Measurements from ENCODE around the gene ARHGAP15.

DNA sequence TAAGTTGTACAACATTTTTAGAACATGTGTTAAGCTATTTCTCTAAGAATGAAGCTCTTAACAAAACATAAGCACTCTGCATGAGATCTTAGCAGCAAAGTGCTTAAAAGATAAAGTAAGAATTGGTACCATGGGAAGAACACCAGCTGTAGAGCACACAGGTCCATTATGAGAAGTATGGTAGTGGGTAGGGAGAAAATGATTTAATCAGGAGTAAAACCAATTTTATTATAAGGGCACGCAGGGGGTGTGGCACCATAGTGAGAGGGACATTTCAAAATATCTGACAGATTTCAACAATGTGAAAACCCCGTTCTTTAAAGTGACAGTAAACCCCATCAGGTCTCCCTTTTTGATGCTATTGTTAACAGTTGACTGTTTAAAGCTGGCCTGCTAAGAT lies 492.9 kb downstream of the ARHGAP15 start:
- TF ChIP-seq, protein P1, sequence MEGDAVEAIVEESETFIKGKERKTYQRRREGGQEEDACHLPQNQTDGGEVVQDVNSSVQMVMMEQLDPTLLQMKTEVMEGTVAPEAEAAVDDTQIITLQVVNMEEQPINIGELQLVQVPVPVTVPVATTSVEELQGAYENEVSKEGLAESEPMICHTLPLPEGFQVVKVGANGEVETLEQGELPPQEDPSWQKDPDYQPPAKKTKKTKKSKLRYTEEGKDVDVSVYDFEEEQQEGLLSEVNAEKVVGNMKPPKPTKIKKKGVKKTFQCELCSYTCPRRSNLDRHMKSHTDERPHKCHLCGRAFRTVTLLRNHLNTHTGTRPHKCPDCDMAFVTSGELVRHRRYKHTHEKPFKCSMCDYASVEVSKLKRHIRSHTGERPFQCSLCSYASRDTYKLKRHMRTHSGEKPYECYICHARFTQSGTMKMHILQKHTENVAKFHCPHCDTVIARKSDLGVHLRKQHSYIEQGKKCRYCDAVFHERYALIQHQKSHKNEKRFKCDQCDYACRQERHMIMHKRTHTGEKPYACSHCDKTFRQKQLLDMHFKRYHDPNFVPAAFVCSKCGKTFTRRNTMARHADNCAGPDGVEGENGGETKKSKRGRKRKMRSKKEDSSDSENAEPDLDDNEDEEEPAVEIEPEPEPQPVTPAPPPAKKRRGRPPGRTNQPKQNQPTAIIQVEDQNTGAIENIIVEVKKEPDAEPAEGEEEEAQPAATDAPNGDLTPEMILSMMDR (conservative IDR thresholded peaks at IDR 0.05; ENCODE audit: low read depth in 2 of 2) = no peak
- TF ChIP-seq EZH2phosphoT487 (IDR thresholded peaks at IDR 0.05; ENCODE audit: unreplicated experiment) (no peak), JUNB (IDR thresholded peaks at IDR 0.05; ENCODE audit: unreplicated experiment) (no peak), NANOG (IDR thresholded peaks at IDR 0.05; ENCODE audit: borderline replicate concordance) (no peak), POLR2AphosphoS5 (IDR thresholded peaks at IDR 0.05; ENCODE audit: low read depth) (no peak), EZH2 (IDR thresholded peaks at IDR 0.05; ENCODE audit: low read depth, unreplicated experiment) (no peak)
- TF ChIP-seq, protein P2, sequence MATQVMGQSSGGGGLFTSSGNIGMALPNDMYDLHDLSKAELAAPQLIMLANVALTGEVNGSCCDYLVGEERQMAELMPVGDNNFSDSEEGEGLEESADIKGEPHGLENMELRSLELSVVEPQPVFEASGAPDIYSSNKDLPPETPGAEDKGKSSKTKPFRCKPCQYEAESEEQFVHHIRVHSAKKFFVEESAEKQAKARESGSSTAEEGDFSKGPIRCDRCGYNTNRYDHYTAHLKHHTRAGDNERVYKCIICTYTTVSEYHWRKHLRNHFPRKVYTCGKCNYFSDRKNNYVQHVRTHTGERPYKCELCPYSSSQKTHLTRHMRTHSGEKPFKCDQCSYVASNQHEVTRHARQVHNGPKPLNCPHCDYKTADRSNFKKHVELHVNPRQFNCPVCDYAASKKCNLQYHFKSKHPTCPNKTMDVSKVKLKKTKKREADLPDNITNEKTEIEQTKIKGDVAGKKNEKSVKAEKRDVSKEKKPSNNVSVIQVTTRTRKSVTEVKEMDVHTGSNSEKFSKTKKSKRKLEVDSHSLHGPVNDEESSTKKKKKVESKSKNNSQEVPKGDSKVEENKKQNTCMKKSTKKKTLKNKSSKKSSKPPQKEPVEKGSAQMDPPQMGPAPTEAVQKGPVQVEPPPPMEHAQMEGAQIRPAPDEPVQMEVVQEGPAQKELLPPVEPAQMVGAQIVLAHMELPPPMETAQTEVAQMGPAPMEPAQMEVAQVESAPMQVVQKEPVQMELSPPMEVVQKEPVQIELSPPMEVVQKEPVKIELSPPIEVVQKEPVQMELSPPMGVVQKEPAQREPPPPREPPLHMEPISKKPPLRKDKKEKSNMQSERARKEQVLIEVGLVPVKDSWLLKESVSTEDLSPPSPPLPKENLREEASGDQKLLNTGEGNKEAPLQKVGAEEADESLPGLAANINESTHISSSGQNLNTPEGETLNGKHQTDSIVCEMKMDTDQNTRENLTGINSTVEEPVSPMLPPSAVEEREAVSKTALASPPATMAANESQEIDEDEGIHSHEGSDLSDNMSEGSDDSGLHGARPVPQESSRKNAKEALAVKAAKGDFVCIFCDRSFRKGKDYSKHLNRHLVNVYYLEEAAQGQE (IDR thresholded peaks at IDR 0.05; ENCODE audit: unreplicated experiment) = no peak

Measured in GM23338 (cell line).